Stimulated activated CD4-positive, alpha-beta T cell treated with anti-CD3 and anti-CD28 coated beads, TNF-alpha, amount 100 ng/mL, for 24 hours (primary cell): Measurements from ENCODE around the gene ELFN1.

ENCODE experiments used
- DNase-seq, 3 experiments: peaks; one replicate each; pipeline ENCODE4 v3.0.0-alpha.2; 2020; ENCODE audit warnings: low read depth in 3 of 3

Gene ELFN1

DNA sequence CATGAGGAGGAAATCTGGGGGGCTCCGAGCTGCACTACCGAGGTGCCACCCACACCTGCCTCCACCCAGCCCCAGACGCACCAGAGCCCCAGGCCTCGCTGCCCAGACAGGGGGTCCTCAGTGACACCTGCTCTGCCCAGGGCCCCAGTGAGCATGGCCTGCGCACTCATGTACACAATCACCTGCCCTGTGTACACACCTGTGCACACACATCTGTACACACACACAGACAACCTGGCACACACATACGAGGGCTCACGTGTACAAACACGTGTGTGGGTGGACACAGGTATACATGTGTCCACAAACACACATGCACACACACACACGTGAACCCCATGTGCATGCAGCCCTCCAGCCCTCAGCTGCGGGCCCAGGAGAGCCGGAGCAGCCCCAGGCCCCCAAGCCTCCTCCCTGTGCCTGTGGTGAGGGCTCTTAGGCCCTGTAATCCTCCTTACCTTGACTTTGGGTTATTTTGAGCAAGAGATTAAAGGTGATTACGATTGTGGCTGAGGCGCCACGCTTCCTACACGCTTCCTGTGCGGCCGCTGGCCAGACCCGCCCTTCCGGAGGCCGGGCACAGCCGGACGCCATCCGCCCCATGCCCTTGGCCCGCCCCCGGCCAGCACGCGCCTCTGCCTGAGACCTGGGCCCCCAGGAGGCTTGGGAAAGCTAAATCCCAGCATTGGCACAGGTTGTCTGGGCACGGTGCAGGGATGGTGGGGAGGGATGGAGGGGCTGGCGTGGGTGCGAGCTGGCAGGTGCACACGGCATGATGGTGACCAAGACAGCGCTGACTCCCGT is 71.9 kb downstream of the ELFN1 start:
- no peak for DNase-seq

DNA sequence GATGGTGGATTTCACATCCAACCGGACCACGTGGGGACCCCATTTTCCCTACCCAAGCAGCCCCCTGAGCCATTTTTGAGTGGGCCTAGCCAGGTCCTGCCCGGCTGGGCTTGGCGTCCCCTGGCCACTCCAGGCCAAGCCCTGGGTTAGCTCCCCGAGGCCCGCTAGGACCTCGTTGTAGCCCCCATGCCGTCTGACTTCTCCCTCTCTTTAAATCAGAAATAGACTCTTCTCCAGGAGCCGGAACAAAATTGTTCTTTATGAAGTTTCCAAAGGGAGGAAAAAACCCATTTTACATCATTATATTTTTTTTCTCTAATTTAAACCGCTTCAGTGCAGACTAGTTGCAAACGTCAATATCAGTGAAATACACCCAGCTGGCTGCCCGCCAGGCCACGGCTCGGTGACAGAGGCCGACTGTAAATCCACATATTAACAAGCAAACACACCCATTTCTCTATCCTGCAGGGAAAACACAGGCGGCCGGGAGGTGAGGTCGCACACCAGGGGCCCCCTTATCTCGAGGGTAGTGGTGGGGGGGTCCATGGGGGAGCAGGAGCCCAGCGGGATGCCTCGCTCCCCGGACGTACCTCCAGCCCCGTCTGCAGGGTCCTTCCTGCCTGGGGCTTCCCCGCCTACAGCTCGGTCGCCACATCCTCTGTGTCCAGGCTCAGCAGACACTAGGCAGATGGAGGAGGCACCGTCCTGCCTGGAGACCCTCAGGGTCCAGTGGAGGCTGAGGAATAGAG is 72.7 kb downstream of the ELFN1 start:
- no peak for DNase-seq

DNA sequence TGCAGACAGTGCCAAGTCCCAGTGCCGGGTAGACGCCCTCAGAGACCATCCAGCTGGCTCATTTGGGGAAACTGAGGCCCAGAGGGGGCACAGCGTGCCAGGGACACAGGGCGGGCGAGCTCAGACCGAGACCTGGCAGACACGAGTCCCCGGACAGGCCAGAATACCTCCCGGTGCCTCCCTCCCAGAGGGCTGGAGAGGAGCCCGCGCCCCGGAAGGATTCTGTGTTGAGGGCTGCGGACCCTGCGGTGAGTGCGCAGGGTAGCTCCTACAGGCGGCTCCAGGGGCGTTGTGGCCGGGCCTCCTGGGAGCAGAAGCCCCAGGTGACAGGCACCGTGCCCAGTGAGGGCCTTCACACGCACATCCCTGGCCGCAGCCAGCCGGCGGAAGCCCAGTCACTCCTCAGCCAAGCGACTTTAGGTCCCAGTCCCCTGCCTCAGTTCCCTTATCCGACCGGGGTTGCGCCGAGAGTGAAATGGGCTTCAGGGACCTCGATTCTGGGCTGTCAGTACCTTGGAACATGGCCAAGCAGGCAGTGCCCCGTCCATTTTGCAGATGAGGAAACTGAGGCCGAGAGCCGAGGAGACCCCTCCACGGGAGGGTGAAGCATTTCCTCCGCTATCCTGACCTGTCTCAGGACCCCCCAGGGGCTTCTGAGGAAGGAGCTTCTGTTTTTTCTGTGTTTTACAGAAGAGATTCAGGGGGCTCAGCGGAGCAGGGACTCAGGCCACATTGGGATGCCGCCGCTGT is 73.6 kb downstream of the ELFN1 start:
- DNase-seq: no peak

DNA sequence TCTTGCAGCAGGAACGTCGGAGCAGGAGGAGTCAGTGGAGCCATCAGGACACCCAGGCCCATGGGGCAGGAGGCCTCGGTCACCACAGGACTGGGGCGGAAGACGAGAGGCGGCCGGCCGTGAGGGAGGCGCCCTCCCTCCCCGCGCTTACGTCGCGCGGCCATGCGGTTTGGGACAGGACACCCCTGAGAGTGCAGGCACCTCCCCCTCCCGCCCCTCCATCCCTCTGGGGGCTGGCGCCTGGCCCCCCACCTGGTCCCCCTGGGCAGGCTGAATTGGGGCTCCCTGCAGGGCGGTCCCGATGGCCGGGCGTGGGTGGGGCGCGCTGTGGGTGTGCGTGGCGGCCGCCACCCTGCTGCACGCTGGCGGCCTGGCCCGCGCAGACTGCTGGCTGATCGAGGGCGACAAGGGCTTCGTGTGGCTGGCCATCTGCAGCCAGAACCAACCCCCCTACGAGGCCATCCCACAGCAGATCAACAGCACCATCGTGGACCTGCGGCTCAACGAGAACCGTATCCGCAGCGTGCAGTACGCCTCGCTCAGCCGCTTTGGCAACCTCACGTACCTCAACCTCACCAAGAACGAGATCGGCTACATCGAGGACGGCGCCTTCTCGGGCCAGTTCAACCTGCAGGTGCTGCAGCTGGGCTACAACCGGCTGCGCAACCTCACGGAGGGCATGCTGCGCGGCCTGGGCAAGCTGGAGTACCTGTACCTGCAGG is 74.4 kb downstream of the ELFN1 start:
- DNase-seq: no peak

DNA sequence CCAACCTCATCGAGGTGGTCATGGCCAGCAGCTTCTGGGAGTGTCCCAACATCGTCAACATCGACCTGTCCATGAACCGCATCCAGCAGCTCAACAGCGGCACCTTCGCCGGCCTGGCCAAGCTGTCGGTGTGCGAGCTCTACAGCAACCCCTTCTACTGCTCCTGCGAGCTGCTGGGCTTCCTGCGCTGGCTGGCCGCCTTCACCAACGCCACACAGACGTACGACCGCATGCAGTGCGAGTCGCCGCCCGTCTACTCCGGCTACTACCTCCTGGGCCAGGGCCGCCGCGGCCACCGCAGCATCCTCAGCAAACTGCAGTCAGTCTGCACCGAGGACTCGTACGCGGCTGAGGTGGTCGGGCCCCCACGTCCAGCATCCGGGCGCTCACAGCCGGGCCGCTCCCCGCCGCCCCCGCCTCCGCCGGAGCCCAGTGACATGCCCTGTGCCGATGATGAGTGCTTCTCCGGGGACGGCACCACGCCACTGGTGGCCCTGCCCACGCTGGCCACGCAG is 75.0 kb downstream of the ELFN1 start:
- DNase-seq: no peak

DNA sequence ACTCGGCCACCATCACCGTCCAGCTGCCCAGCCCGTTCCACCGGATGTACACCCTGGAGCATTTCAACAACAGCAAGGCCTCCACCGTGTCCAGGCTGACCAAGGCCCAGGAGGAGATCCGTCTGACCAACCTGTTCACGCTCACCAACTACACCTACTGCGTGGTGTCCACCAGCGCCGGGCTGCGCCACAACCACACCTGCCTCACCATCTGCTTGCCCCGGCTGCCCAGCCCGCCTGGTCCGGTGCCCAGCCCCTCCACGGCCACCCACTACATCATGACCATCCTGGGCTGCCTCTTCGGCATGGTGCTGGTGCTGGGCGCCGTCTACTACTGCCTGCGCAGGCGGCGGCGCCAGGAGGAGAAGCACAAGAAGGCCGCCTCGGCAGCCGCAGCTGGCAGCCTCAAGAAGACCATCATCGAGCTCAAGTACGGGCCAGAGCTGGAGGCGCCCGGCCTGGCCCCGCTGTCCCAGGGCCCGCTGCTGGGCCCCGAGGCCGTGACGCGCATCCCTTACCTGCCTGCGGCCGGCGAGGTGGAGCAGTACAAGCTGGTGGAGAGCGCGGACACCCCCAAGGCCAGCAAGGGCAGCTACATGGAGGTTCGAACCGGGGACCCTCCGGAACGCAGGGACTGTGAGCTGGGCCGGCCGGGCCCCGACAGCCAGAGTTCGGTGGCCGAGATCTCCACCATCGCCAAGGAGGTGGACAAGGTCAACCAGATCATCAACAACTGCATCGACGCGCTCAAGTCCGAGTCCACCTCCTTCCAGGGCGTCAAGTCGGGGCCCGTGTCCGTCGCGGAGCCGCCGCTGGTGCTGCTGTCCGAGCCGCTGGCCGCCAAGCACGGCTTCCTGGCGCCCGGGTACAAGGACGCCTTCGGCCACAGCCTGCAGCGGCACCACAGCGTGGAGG is 75.8 kb downstream of the ELFN1 start:
- no peak for DNase-seq

DNA sequence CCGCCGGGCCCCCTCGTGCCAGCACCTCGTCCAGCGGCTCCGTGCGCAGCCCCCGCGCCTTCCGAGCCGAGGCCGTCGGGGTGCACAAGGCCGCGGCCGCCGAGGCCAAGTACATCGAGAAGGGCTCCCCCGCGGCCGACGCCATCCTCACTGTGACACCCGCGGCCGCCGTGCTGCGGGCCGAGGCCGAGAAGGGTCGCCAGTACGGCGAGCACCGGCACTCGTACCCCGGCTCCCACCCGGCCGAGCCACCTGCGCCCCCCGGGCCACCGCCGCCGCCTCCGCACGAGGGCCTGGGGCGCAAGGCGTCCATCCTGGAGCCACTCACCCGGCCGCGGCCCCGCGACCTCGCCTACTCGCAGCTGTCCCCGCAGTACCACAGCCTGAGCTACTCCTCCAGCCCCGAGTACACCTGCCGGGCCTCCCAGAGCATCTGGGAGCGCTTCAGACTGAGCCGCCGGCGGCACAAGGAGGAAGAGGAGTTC is 76.5 kb downstream of the ELFN1 start:
- DNase-seq: no peak

DNA sequence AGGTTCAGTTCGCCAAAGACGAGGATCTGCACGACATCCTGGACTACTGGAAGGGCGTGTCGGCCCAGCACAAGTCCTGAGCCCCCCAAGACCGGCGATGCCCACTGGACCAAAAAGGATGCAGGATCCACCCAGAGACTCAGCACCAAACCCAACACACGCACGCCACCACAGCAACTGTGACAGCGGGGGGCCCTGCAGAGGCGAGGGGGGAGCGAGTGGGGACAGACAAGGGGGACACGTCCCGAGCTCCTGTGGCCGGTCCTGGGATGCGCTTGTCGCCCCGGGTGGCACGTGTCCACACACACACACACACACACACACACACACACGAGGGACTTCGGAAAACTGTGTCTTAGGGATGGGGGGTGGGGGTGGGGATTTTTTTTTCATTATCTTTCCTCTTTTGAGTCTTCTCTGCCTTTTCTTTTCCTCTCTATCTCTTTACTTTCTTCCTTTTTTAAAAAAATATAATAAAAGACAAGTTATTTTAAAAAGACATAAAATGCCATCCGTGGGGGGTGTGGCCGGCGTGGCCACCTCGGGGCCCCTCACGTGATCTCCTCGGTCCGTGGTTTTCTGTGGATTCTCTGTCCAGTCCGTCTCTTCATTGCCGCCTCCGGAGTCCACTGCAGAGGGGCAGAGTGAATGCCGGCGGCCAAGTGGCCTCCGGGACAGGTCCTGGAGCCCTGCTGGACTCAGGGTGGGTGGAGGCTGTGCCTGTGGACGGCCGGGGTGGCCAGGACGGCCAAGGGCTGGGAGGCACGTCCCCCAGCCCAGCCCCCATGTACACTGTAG is 77.1 kb downstream of the ELFN1 start:
- DNase-seq: no peak

DNA sequence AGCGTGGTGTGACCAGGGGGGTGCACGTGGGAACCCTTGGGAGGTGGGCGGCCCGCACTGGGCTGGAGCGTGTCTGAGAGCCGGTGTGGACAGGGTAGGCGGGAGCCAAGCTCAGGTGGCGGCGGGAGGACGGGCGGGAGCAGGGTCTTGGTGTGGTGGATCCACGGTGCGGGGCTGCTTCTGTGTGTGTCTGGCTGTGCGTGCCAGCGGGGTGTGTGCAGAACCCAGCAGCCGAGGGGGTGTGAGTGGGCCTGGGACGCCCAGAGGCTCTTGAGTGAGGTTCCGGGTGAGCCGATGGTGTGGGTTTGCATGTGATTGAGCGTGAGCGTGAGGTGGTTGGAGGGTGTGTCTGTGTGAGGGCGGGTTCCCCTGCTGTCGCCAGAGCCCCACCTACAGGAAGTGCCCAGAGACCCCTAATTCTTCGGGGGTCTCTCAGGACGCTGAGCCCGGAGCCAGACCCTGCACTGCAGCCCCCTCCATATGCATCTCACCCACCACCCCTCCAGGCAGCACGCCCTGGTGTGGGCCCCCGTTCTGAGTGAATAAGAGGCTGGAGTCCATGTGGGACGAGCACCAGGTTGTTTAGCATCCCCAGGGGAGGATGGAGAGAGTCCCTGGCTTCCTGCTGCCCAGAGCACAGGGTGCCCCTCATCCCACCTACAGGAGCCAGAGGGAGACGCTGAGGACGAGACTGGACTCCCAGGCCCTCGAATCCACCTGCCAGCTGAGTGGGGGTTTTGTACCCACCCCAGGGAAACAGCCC is 78.2 kb downstream of the ELFN1 start:
- no peak for DNase-seq

DNA sequence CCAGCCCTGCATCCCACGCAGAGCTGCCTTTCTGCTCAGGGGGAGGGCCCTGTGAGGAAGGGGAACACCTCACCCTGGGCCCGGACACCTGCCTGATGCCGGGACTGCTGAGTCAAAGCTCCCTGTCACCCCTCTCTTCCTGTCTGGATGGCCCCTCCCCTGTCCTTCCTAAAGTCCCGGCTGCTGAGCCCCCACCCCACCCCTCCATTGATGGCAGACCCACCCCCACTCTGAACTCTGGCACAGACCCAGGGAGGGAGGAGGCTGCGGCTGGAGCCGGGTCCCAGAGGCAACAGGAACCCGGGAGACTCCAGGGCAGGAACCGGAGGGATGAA is 78.7 kb downstream of the ELFN1 start:
- no peak for DNase-seq

DNA sequence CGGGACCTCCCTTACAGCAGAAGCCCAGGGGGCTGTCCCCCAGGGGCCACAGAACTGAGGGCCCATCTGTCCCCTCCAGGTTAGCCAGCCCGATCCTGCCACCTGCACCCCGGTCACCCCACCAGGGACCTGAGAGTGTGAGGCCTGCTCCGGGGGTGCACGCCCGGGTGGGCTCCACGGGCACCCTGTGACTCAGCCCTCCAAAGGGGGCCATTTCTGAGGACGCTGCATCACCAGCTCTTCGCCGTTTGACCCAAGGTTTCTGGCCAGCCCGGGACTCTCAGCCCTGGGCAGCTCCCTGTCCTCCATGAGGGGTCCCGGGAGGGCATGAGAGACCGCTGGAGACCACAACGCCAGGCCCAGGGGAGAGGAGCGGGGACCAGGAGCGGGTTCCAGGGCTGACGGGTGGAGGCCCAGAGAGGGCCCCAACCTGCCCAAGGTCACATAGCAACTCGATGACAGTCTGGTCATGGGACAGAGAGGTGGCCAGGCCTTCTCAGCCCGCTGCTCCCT is 79.3 kb downstream of the ELFN1 start:
- DNase-seq: no peak

DNA sequence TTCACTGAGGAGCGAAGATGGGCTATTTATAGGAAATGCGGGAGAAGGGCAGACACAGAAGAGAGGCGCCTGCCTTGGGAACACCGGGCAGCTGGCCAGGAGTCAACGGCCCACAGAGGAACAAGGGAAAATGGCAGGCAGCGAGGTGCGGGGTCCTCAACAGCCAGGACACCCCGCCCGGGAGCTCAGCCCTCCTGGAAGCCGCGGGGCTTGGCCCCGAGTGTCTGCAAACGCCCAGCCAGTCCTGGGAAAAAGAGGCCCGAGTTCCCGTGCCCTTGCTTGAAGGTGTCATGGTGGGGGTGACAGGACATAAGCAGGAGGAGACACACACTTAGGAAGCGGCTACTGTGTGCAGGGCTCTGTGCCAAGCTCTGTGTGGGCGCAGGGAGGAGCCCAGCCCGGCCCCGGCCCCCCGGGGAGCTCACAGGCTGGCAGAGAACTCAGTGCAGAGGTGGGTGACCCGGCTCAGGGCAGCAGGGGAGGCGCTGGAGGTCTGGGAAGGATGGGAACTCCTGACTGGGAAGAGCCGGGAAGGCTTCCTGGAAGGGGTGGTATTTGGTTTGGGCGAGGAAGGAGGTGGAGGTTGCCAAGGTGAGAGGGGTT is 79.9 kb downstream of the ELFN1 start:
- DNase-seq: no peak

DNA sequence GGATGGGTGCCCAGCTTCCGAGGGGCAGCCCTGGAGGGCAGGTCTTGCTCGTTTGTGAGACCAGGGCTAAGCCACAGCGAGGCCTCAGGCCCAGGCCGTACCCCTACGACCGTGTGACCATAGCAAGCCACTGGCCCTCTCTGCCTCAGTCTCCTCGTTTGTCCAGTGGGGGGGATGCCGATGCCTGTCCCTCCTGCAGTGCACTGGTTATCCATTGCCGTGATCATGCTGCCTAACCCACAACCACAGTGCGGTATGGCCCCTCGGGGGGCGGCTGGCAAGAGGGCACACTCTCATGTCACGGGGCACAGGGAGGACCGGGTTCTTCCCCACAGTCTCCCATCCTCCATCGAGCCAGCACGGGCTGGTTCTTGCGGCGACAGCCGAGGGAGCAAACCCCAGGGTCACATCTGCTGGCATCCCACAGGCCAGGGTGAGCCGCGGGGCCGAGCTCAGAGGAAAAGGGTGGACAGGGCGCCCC is 80.5 kb downstream of the ELFN1 start:
- DNase-seq: no peak

DNA sequence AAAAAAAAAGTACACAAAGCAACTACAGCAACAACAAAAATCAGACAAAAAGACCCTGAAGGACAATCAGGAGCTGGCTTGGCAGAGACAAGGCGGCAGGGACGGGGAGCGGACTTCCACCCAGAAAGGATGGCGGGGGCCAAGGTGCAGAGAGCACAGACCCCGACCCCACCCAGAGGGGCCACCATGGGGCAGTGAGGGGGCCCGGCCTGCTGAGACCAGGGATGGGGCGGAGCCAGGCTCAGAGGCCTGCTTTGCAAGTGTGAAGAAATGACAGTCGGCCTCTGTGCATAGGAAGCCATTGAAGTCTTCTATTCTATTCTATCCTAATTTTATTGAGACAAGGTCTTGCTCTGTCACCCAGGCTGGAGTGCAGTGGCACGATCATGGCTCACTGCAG is 82.0 kb downstream of the ELFN1 start:
- no peak for DNase-seq

DNA sequence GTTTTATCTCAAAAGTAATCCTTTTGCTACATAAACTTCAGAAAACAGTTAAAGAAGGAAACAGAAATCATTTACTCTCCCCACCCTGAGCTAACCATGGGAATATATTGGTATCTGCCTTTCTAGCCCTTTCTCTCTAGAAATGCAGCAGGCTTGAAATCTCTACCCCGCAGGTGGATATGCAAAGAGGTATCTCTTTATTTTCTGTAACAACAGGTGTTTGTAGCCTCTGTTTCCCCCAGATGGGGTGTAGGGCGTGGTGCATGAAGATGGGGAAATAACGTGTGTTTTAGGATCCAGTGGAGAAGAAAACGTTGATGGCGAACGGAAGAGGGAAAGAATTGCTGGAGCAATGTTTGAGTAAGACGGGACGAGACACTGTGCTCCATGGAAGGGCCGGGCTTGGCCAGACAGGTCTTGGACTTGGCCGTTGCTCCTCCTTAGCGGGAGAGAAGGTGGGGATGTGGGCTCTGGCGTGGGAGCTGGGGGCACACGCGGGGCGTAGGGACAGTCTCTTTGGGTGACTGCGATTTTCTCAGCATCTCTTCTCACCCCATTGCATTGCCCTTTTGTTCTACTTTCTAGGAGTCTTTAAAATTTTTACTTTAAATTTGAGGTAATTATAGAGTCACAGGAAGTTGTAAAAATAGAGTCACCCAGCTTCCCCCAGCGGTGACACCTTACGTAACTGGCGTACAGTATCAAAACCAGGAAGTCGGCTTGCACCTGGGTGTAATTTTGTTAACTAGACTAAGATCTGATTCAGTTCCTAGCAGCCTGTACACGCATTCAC is 82.9 kb downstream of the ELFN1 start:
- no peak for DNase-seq

DNA sequence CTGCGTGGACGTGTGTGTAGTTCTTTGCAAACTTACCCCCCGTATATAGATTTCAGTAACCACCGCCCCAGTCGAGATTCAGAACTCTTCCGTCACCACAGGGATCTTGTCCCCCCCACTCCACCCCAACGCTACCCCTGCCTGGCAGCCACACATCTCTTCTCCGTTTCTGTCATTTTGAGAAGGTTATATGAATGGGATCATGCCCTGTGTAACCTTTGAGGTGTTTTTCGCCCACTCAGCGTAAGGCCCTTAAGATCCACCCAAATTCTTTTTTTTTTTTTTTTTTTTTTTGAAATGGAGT is 83.4 kb downstream of the ELFN1 start:
- DNase-seq: no peak

DNA sequence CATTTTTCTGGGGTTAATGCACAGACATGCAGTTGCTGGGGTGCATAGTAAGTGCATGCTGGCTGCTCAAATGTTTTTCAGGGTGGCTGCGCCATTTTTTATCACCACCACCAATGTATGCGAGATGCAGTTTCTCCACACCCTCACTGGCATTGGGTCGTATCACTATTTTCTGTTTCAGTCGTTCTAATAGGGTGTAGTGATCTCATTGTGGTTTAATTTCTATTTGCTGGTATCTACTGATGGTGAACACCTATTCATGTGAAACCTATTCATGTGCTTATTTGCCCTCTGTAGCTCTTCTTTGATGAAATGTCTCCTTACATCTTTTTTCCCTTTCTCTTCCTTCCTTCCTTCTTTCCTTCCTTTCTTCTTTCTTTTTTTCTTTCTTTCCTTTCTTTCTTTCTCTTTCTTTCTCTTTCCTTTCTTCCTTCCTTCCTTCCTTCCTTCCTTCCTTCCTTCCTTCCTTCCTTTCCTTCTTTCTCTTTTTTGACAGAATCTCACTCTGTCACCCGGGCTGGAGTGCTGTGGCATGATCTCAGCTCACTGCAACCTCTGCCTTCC is 84.3 kb downstream of the ELFN1 start:
- no peak for DNase-seq
